K562 (cell line): ENCODE data around the gene FBXW8. TPM values are rescaled to one million over a fixed set of nuclear protein-coding genes. Genes with fewer than 3 reads are reported as not detected.
A peak's percentile ranks its signal among the peaks of the same experiment; 100 is the strongest.

Experiments used
- CAMTA2 ChIP-seq: fragments of 250-450 bp; sonication (Bioruptor Pico); conservative IDR thresholded peaks from 2 replicates; pipeline ENCODE4 v1.5.1; 2022
- CEBPG ChIP-seq, 3 experiments: fragments of 200-800 bp in 1 of 3; sonication (Bioruptor generic) in 1 of 3; sonication (generic) in 1 of 3; formaldehyde crosslinking in 1 of 3; IDR thresholded peaks in 2 of 3; conservative IDR thresholded peaks in 1 of 3; 2 replicates each; pipeline versions ENCODE4 v1.6.1 to v1.8.0; 2016 to 2022; ENCODE audit warnings: missing compliant biosample characterization in 2 of 3, missing genetic modification characterization in 2 of 3, mild to moderate bottlenecking in 1 of 3, missing genetic modification reagents in 1 of 3
- DPF2 ChIP-seq: fragments of 450-650 bp; IDR thresholded peaks from 2 replicates; pipeline ENCODE4 v1.6.1; 2016
- FOXK1 ChIP-seq: sonication (generic); formaldehyde crosslinking; IDR thresholded peaks from 2 replicates; pipeline ENCODE4 v1.8.0; 2022; ENCODE audit warnings: missing genetic modification reagents, mild to moderate bottlenecking, borderline replicate concordance
- GABPB2 ChIP-seq: fragments of 250-450 bp; sonication (Bioruptor Pico); conservative IDR thresholded peaks from 2 replicates; pipeline ENCODE4 v1.5.1; 2021; ENCODE audit warnings: mild to moderate bottlenecking
- GATAD2B ChIP-seq: fragments of 450-650 bp; IDR thresholded peaks from 2 replicates; pipeline ENCODE4 v1.6.1; 2017; ENCODE audit warnings: mild to moderate bottlenecking, borderline replicate concordance
- HDAC8 ChIP-seq: fragments of 450-650 bp; IDR thresholded peaks from 2 replicates; pipeline ENCODE4 v1.6.1; 2016; ENCODE audit warnings: mild to moderate bottlenecking, missing genetic modification characterization, moderate library complexity, missing compliant biosample characterization
- JUNB ChIP-seq: fragments of 450-650 bp; formaldehyde crosslinking; conservative IDR thresholded peaks from 2 replicates; pipeline ENCODE4 v1.4.0; 2020; ENCODE audit warnings: mild to moderate bottlenecking
- KAT8 ChIP-seq: fragments of 450-650 bp; IDR thresholded peaks from 2 replicates; pipeline ENCODE4 v1.6.1; 2016; ENCODE audit warnings: low read depth, mild to moderate bottlenecking
- MYNN ChIP-seq, 2 experiments: sonication (generic); formaldehyde crosslinking in 1 of 2; IDR thresholded peaks; 2 replicates each; pipeline versions ENCODE4 v1.5.0 to v1.6.1; 2016 to 2020; ENCODE audit warnings: antibody characterized with exemption in 1 of 2, missing genetic modification reagents in 1 of 2
- RBM15 ChIP-seq: fragments of 200-400 bp; formaldehyde crosslinking; IDR thresholded peaks from 2 replicates; pipeline ENCODE4 v1.6.1; 2018; ENCODE audit warnings: mild to moderate bottlenecking, low read length, moderate library complexity; ENCODE audit not compliant: insufficient read depth
- SAP30 ChIP-seq: fragments of 200-600 bp; sonication (generic); IDR thresholded peaks from 2 replicates; pipeline ENCODE4 v1.6.1; 2012; ENCODE audit warnings: borderline replicate concordance, low read depth, mild to moderate bottlenecking, moderate library complexity, low read length, control low read depth, inconsistent platforms; ENCODE audit not compliant: insufficient read depth, poor library complexity, severe bottlenecking
- TCFL5 ChIP-seq: fragments of 250-450 bp; sonication (Bioruptor Pico); conservative IDR thresholded peaks from 2 replicates; pipeline ENCODE4 v1.6.1; 2021; ENCODE audit warnings: mild to moderate bottlenecking, moderate library complexity, matching md5 sums
- ZC3H8 ChIP-seq: fragments of 450-650 bp; IDR thresholded peaks from 2 replicates; pipeline ENCODE4 v1.6.1; 2017
- ZNF124 ChIP-seq: sonication (generic); formaldehyde crosslinking; IDR thresholded peaks from 2 replicates; pipeline ENCODE4 v1.8.1; 2022; ENCODE audit warnings: missing genetic modification reagents
- ZNF143 ChIP-seq: sonication (generic); formaldehyde crosslinking; IDR thresholded peaks from 2 replicates; pipeline ENCODE4 v1.9.0; 2022; ENCODE audit warnings: mild to moderate bottlenecking, missing genetic modification reagents
- ZNF217 ChIP-seq: sonication (generic); formaldehyde crosslinking; IDR thresholded peaks from 2 replicates; pipeline ENCODE4 v1.8.0; 2022; ENCODE audit warnings: mild to moderate bottlenecking, missing genetic modification reagents
- ZNF584 ChIP-seq: fragments of 200-800 bp; sonication (Bioruptor generic); IDR thresholded peaks from 2 replicates; pipeline ENCODE4 v1.6.1; 2016; ENCODE audit warnings: low read depth, mild to moderate bottlenecking, missing genetic modification characterization, missing compliant biosample characterization
- ZZZ3 ChIP-seq: fragments of 450-650 bp; IDR thresholded peaks from 2 replicates; pipeline ENCODE4 v1.6.1; 2016; ENCODE audit warnings: antibody characterized with exemption, mild to moderate bottlenecking, moderate library complexity
- polyA plus RNA-seq, 8 experiments: library from polyadenylated mRNA; depleted of rRNA in 4 of 8; stranded (reverse) in 5 of 8; unstranded in 3 of 8; fragments of >200 nt; fragmentation: Nextera tagmentation in 2 of 8; fragmentation: Illumina TruSeq in 1 of 8; extraction: Ambion mirVana in 2 of 8; extraction: Trizol in 1 of 8; gene quantifications; 2 replicates each; pipeline versions ENCODE4 v1.2.1 to v1.2.3, GENCODE V29; 2011 to 2014; ENCODE audit warnings: inconsistent platforms in 1 of 8, missing spikeins in 1 of 8
- total RNA-seq, 7 experiments: library from RNA; depleted of rRNA in 6 of 7; stranded (reverse); fragments of >200 nt in 6 of 7; fragmentation: Illumina TruSeq in 2 of 7; extraction: Trizol in 2 of 7; gene quantifications; 2 replicates each; pipeline versions ENCODE4 v1.2.1 to v1.2.3, GENCODE V29; 2011 to 2021; ENCODE audit warnings: low replicate concordance in 1 of 7
- TF ChIP-seq, protein P1 (sequence below): fragments of 450-650 bp; IDR thresholded peaks from 2 replicates; pipeline ENCODE4 v1.6.1; 2017; ENCODE audit warnings: antibody characterized with exemption
- TF ChIP-seq, protein P2 (sequence below): fragments of 450-650 bp; conservative IDR thresholded peaks from 2 replicates; pipeline ENCODE4 v1.6.1; 2016; ENCODE audit warnings: missing genetic modification characterization, low read depth, mild to moderate bottlenecking, missing compliant biosample characterization, moderate library complexity
- TF ChIP-seq, protein P3 (sequence below): sonication (generic); formaldehyde crosslinking; IDR thresholded peaks from 2 replicates; pipeline ENCODE4 v1.9.0; 2022; ENCODE audit warnings: mild to moderate bottlenecking, missing genetic modification reagents
- TF ChIP-seq, protein P4 (sequence below): fragments of 250-450 bp; sonication (Bioruptor Pico); IDR thresholded peaks from 2 replicates; pipeline ENCODE4 v1.8.0; 2021; ENCODE audit warnings: moderate library complexity, mild to moderate bottlenecking, inconsistent platforms

FBXW8 gene
- total and polyA plus RNA-seq, 9 of the 15 experiments (the other 6 are each of a cell fraction or from before 2014, with no cell fraction given) = 0.58 to 8.3 (median 4.4) TPM

DNA sequence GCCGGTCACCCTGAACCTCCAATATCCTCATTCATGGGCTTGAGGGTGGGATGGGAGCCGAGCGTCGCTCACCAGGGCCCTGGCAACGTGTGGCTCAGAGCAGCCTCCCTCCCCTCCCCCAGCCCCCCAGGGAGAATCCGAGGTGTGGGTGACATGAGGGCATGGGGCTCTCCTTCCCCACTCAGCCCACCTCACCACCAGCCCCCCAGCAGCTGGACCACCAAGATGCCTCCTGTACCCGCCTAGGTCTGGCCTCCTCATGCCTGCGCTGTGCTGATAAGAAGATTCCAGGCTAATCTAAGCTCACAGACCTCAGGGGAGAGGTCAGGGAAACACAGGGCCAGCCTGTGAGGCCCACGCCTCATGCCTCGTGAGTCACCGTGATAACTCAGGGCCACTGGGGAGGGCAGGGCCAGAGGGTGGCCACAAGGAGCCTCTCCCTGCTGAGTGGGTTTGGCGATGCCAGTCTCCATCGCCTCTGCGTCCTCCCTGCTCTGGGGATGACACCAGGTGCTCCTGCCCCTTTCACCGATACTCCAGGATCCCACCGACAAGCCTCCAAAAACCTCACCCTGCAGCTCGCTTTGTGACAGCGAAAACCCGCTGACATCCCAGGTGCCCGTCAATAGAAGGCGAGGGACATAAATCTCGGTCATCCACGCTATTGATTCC is 131.6 kb downstream of the FBXW8 start (continued):
- TF ChIP-seq, protein P1, sequence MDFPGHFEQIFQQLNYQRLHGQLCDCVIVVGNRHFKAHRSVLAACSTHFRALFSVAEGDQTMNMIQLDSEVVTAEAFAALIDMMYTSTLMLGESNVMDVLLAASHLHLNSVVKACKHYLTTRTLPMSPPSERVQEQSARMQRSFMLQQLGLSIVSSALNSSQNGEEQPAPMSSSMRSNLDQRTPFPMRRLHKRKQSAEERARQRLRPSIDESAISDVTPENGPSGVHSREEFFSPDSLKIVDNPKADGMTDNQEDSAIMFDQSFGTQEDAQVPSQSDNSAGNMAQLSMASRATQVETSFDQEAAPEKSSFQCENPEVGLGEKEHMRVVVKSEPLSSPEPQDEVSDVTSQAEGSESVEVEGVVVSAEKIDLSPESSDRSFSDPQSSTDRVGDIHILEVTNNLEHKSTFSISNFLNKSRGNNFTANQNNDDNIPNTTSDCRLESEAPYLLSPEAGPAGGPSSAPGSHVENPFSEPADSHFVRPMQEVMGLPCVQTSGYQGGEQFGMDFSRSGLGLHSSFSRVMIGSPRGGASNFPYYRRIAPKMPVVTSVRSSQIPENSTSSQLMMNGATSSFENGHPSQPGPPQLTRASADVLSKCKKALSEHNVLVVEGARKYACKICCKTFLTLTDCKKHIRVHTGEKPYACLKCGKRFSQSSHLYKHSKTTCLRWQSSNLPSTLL = no peak; the same call in 1 of the 2 replicates
- TF ChIP-seq CEBPG (CRISPR knock-in tag; IDR thresholded peaks at IDR 0.05) = no peak; the same call in 1 of the 2 replicates
- TF ChIP-seq CEBPG (tag; conservative IDR thresholded peaks at IDR 0.05 in 1 of 2, IDR thresholded peaks at IDR 0.05 in 1 of 2) = no peak
- no peak for TF ChIP-seq GABPB2 (CRISPR knock-in tag)
- TF ChIP-seq ZNF584 (CRISPR knock-in tag) = peak; percentile 94; the same call in 1 of the 2 replicates
- TF ChIP-seq, protein P2, sequence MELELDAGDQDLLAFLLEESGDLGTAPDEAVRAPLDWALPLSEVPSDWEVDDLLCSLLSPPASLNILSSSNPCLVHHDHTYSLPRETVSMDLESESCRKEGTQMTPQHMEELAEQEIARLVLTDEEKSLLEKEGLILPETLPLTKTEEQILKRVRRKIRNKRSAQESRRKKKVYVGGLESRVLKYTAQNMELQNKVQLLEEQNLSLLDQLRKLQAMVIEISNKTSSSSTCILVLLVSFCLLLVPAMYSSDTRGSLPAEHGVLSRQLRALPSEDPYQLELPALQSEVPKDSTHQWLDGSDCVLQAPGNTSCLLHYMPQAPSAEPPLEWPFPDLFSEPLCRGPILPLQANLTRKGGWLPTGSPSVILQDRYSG = peak; percentile 76; the same call in 1 of the 2 replicates
- TF ChIP-seq, protein P3, sequence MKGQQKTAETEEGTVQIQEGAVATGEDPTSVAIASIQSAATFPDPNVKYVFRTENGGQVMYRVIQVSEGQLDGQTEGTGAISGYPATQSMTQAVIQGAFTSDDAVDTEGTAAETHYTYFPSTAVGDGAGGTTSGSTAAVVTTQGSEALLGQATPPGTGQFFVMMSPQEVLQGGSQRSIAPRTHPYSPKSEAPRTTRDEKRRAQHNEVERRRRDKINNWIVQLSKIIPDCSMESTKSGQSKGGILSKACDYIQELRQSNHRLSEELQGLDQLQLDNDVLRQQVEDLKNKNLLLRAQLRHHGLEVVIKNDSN (CRISPR knock-in tag) = peak; percentile 19; the same call in 1 of the 2 replicates
- TF ChIP-seq FOXK1 (CRISPR knock-in tag) = no peak
- no peak for TF ChIP-seq ZNF143 (CRISPR knock-in tag)
- TF ChIP-seq JUNB (CRISPR knock-in tag) = 0 out of 2 replicates have a peak, but pooled peaks have one; percentile 39
- no peak for TF ChIP-seq ZNF124 (CRISPR knock-in tag)
- TF ChIP-seq KAT8 = no peak
- TF ChIP-seq MYNN (IDR thresholded peaks at IDR 0.05) = peak; percentile 99
- no peak for TF ChIP-seq MYNN (CRISPR knock-in tag; IDR thresholded peaks at IDR 0.05)
- no peak for TF ChIP-seq SAP30
- TF ChIP-seq ZNF217 (CRISPR knock-in tag) = no peak
- no peak for TF ChIP-seq RBM15
- no peak for TF ChIP-seq ZC3H8
- TF ChIP-seq TCFL5 (CRISPR knock-in tag) = peak; percentile 76; the same call in 1 of the 2 replicates
- peak; percentile 99 for TF ChIP-seq GATAD2B
- TF ChIP-seq, protein P4, sequence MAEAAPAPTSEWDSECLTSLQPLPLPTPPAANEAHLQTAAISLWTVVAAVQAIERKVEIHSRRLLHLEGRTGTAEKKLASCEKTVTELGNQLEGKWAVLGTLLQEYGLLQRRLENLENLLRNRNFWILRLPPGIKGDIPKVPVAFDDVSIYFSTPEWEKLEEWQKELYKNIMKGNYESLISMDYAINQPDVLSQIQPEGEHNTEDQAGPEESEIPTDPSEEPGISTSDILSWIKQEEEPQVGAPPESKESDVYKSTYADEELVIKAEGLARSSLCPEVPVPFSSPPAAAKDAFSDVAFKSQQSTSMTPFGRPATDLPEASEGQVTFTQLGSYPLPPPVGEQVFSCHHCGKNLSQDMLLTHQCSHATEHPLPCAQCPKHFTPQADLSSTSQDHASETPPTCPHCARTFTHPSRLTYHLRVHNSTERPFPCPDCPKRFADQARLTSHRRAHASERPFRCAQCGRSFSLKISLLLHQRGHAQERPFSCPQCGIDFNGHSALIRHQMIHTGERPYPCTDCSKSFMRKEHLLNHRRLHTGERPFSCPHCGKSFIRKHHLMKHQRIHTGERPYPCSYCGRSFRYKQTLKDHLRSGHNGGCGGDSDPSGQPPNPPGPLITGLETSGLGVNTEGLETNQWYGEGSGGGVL (CRISPR knock-in tag) = no peak
- no peak for TF ChIP-seq CAMTA2
- TF ChIP-seq DPF2 = peak; percentile 100
- 0 out of 2 replicates have a peak, but pooled peaks have one; percentile 21 for TF ChIP-seq HDAC8 (tag)
- no peak for TF ChIP-seq ZZZ3
